ENCODE results near the gene CAMK2N1. TPM values are rescaled to one million over a fixed set of nuclear protein-coding genes. Genes with fewer than 3 reads are reported as not detected.

Gene CAMK2N1
- total RNA-seq, 1 experiment from 2014 or later: 4.4 TPM

DNA sequence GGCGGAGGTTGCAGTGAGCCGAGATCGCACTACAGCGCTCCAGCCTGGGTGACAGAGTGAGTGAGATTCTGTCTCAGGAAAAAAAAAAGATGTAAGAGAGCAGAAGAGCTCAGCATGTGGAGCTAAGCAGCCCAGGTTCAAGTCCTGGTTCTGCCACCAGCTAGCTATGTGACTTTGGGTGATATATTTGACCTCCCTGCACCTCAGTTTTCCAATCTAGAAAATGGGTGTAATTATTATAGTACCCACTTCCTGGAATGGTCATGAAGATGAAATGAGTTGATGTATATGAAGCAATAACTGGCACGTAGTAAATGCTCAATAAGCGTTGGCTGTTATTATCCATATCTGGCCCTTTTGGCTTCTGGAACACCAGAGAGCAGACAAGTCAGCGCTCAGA is 38.2 kb downstream of the CAMK2N1 start:
- intact Hi-C loops (cut with micrococcal nuclease; ENCODE audit: unreplicated experiment): no loop called here
- H3K4me1 ChIP-seq (ENCODE audit: control insufficient read depth, insufficient read depth, low read length): no peaks in the 10 kb centered on the region
- H3K27me3 ChIP-seq (ENCODE audit: control insufficient read depth, insufficient read depth, low read length): no peaks in the 10 kb centered on the region; the same call in 1 of the 2 replicates
- in situ Hi-C loops (cut with HindIII; ENCODE audit: low pct_unique_long_range_greater_than_20kb, low sequenced_read_pairs): no loop called here
- no peaks in the 10 kb centered on the region for H3K36me3 ChIP-seq (ENCODE audit: control insufficient read depth, insufficient read depth, low read length)
- no peaks in the 10 kb centered on the region for H3K9me3 ChIP-seq (ENCODE audit: control insufficient read depth, insufficient read depth, low read depth, low read length)
- H3K4me3 ChIP-seq (ENCODE audit: low read depth in 2 of 2, low read length in 2 of 2): no peak overlapping the region
- ChIA-PET POLR2A (no interaction called here), CTCF (no interaction called here)
- TF ChIP-seq SIN3A (IDR thresholded peaks at IDR 0.05; ENCODE audit: borderline replicate concordance, insufficient read depth, low read depth, low read length): no peak
- TF ChIP-seq, protein P1, sequence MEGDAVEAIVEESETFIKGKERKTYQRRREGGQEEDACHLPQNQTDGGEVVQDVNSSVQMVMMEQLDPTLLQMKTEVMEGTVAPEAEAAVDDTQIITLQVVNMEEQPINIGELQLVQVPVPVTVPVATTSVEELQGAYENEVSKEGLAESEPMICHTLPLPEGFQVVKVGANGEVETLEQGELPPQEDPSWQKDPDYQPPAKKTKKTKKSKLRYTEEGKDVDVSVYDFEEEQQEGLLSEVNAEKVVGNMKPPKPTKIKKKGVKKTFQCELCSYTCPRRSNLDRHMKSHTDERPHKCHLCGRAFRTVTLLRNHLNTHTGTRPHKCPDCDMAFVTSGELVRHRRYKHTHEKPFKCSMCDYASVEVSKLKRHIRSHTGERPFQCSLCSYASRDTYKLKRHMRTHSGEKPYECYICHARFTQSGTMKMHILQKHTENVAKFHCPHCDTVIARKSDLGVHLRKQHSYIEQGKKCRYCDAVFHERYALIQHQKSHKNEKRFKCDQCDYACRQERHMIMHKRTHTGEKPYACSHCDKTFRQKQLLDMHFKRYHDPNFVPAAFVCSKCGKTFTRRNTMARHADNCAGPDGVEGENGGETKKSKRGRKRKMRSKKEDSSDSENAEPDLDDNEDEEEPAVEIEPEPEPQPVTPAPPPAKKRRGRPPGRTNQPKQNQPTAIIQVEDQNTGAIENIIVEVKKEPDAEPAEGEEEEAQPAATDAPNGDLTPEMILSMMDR (IDR thresholded peaks at IDR 0.05): no peak
- TF ChIP-seq, protein P2, sequence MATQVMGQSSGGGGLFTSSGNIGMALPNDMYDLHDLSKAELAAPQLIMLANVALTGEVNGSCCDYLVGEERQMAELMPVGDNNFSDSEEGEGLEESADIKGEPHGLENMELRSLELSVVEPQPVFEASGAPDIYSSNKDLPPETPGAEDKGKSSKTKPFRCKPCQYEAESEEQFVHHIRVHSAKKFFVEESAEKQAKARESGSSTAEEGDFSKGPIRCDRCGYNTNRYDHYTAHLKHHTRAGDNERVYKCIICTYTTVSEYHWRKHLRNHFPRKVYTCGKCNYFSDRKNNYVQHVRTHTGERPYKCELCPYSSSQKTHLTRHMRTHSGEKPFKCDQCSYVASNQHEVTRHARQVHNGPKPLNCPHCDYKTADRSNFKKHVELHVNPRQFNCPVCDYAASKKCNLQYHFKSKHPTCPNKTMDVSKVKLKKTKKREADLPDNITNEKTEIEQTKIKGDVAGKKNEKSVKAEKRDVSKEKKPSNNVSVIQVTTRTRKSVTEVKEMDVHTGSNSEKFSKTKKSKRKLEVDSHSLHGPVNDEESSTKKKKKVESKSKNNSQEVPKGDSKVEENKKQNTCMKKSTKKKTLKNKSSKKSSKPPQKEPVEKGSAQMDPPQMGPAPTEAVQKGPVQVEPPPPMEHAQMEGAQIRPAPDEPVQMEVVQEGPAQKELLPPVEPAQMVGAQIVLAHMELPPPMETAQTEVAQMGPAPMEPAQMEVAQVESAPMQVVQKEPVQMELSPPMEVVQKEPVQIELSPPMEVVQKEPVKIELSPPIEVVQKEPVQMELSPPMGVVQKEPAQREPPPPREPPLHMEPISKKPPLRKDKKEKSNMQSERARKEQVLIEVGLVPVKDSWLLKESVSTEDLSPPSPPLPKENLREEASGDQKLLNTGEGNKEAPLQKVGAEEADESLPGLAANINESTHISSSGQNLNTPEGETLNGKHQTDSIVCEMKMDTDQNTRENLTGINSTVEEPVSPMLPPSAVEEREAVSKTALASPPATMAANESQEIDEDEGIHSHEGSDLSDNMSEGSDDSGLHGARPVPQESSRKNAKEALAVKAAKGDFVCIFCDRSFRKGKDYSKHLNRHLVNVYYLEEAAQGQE (IDR thresholded peaks at IDR 0.05; ENCODE audit: insufficient read depth in 1 of 2, low read depth in 2 of 2, low read length in 1 of 2): no peak
- TF ChIP-seq TCF7L2 (IDR thresholded peaks at IDR 0.05; ENCODE audit: low read depth, low read length): no peak
- TF ChIP-seq POLR2AphosphoS5 (IDR thresholded peaks at IDR 0.05; ENCODE audit: low read depth, low read length): no peak
- H3K27ac ChIP-seq (ENCODE audit: low read length): no peak overlapping the region
- no TSS peak for BruUV-seq (replicated peaks)
- ATAC-seq (no peak), DNase-seq (ENCODE audit: low read depth, low spot score) (no peak)

DNA sequence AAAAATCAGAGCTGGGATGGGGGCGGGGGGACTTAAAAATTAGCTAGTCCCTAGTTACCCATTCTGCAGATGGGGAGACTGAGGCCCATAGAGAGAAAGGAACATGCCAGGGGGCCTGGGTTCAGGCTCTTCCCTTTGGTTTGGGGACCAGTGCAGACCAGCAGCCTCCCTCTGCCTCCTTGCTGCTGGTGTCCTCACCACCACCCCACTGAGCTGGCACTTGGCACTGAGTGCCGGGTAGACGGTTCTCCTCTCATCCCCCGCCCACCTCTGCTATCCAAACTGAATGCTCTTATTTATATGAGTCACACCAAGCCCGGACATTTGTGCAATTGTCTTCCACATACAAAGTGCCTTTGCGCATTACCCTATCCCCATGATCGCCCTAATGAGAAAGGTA is 39.2 kb downstream of the CAMK2N1 start:
- no peaks in the 10 kb centered on the region; the same call in 1 of the 2 replicates for H3K27me3 ChIP-seq (ENCODE audit: control insufficient read depth, insufficient read depth, low read length)
- no peak for TF ChIP-seq POLR2AphosphoS5 (IDR thresholded peaks at IDR 0.05; ENCODE audit: low read depth, low read length)
- TF ChIP-seq, protein P2 (IDR thresholded peaks at IDR 0.05; ENCODE audit: insufficient read depth in 1 of 2, low read depth in 2 of 2, low read length in 1 of 2): no peak
- TF ChIP-seq SIN3A (IDR thresholded peaks at IDR 0.05; ENCODE audit: borderline replicate concordance, insufficient read depth, low read depth, low read length): no peak
- TF ChIP-seq TCF7L2 (IDR thresholded peaks at IDR 0.05; ENCODE audit: low read depth, low read length): no peak
- TF ChIP-seq, protein P1 (IDR thresholded peaks at IDR 0.05): no peak
- POLR2A ChIA-PET: no interaction called here
- ATAC-seq: no peak
- no peaks in the 10 kb centered on the region for H3K4me1 ChIP-seq (ENCODE audit: control insufficient read depth, insufficient read depth, low read length)
- no peak for DNase-seq (ENCODE audit: low read depth, low spot score)
- CTCF ChIA-PET: no interaction called here
- no TSS peak for BruUV-seq (replicated peaks)
- intact Hi-C loops (cut with micrococcal nuclease; ENCODE audit: unreplicated experiment) (no loop called here), in situ Hi-C loops (cut with HindIII; ENCODE audit: low pct_unique_long_range_greater_than_20kb, low sequenced_read_pairs) (no loop called here)
- no peaks in the 10 kb centered on the region for H3K36me3 ChIP-seq (ENCODE audit: control insufficient read depth, insufficient read depth, low read length)
- no peak overlapping the region for H3K27ac ChIP-seq (ENCODE audit: low read length)
- no peak overlapping the region for H3K4me3 ChIP-seq (ENCODE audit: low read depth in 2 of 2, low read length in 2 of 2)
- H3K9me3 ChIP-seq (ENCODE audit: control insufficient read depth, insufficient read depth, low read depth, low read length): no peaks in the 10 kb centered on the region

Measured in Panc1 (cell line).